GM23248 (cell line): ENCODE data around the gene SETD2.

Source experiments
- EZH2 ChIP-seq: fragments of 200-600 bp; sonication (generic); IDR thresholded peaks from 2 replicates; pipeline ENCODE4 v1.6.1; 2018; ENCODE audit warnings: antibody characterized with exemption, mild to moderate bottlenecking; ENCODE audit not compliant: insufficient read depth, poor library complexity, severe bottlenecking
- EZH2phosphoT487 ChIP-seq: fragments of 200-600 bp; sonication (generic); IDR thresholded peaks from 2 replicates; pipeline ENCODE4 v1.6.1; 2018; ENCODE audit warnings: antibody characterized with exemption, moderate library complexity, mild to moderate bottlenecking, low read depth; ENCODE audit not compliant: insufficient read depth

- TF ChIP-seq EZH2 (no peak), EZH2phosphoT487 (no peak)
Observed at GRCh38 chr3:46996689-46997452, 167.0 kb downstream of the SETD2 start.
